RWPE2 (cell line): Measurements from ENCODE around the gene EFCAB14.

ENCODE experiments used
- ATAC-seq: fragments of 200-7000 bp; cut with Tn5 transposase; 3 replicates; pipeline ENCODE4 v1.9.1; 2021; ENCODE audit warnings: low read depth
- DNase-seq: peaks from one replicate; pipeline ENCODE4 v3.0.0-alpha.2; 2020; ENCODE audit warnings: low spot score
- H3K27ac ChIP-seq: fragments of 450-650 bp; 2 replicates; pipeline ENCODE4 v1.5.1; 2017; ENCODE audit warnings: mild to moderate bottlenecking; ENCODE audit not compliant: poor library complexity, severe bottlenecking
- H3K27me3 ChIP-seq: fragments of 250-450 bp; sonication (Bioruptor Pico); 2 replicates; pipeline ENCODE4 v1.5.1; 2021; ENCODE audit warnings: mild to moderate bottlenecking, moderate library complexity; ENCODE audit not compliant: insufficient read depth, poor library complexity, severe bottlenecking
- H3K36me3 ChIP-seq: fragments of 250-450 bp; sonication (Bioruptor Pico); 2 replicates; pipeline ENCODE4 v1.5.1; 2020; ENCODE audit warnings: low read depth, mild to moderate bottlenecking, moderate library complexity
- H3K4me1 ChIP-seq: fragments of 250-450 bp; sonication (Bioruptor Pico); 2 replicates; pipeline ENCODE4 v1.5.1; 2021; ENCODE audit warnings: mild to moderate bottlenecking, moderate library complexity; ENCODE audit not compliant: insufficient read depth, poor library complexity, severe bottlenecking
- H3K4me3 ChIP-seq: fragments of 250-450 bp; sonication (Bioruptor Pico); 2 replicates; pipeline ENCODE4 v1.5.1; 2021; ENCODE audit warnings: mild to moderate bottlenecking, moderate library complexity; ENCODE audit not compliant: severe bottlenecking
- H3K9me3 ChIP-seq: fragments of 250-450 bp; sonication (Bioruptor Pico); 2 replicates; pipeline ENCODE4 v1.5.1; 2021; ENCODE audit warnings: mild to moderate bottlenecking, moderate library complexity; ENCODE audit not compliant: severe bottlenecking
- TF ChIP-seq, protein P1 (sequence below): fragments of 450-650 bp; IDR thresholded peaks from one replicate; pipeline ENCODE4 v1.5.1; 2017; ENCODE audit warnings: mild to moderate bottlenecking, moderate library complexity; ENCODE audit not compliant: poor library complexity, severe bottlenecking

Gene EFCAB14

DNA sequence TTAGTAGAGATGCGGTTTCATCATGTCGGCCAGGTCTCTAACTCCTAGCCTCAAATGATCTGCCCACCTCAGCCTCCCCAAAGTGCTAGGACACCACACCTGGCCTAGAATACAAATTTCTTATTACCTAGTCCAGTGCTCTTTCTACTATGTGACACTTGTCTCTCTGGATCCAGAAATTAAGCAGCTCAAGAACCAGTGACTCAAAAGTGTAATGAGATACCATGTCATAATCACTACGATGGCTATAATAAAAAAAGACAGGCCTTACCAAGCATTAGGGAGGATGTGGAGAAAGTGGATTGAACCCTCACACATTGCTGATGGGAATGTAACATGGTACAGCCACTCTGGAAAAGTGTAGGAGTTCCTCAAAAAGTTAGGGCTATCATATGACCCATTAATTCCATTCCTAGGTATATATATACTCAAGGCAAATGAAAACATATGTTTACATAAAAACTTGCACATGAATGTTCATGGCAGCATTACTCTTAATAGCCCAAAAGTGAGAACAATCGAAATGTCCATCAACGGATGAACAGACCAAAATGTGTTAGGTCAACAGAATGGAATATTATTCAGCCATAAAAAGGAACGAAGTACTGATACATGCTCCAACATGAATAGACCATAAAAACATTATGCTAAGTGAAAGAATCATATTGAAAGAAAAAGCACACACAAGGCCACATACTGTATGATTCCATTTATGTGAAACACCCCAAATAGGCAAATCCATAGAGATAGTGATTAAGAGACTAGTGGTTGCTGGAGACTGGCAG lies 38.9 kb downstream of the EFCAB14 start:
- Histone ChIP-seq H3K4me1 (no peaks in the 10 kb centered on the region), H3K9me3 (no peaks in the 10 kb centered on the region), H3K36me3 (peaks cover 80% of the 10 kb centered on the region), H3K27ac (no peak overlapping the region), H3K4me3 (no peak overlapping the region), H3K27me3 (no peaks in the 10 kb centered on the region)
- ATAC-seq, result no peak
- TF ChIP-seq, protein P1, sequence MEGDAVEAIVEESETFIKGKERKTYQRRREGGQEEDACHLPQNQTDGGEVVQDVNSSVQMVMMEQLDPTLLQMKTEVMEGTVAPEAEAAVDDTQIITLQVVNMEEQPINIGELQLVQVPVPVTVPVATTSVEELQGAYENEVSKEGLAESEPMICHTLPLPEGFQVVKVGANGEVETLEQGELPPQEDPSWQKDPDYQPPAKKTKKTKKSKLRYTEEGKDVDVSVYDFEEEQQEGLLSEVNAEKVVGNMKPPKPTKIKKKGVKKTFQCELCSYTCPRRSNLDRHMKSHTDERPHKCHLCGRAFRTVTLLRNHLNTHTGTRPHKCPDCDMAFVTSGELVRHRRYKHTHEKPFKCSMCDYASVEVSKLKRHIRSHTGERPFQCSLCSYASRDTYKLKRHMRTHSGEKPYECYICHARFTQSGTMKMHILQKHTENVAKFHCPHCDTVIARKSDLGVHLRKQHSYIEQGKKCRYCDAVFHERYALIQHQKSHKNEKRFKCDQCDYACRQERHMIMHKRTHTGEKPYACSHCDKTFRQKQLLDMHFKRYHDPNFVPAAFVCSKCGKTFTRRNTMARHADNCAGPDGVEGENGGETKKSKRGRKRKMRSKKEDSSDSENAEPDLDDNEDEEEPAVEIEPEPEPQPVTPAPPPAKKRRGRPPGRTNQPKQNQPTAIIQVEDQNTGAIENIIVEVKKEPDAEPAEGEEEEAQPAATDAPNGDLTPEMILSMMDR, result no peak
- DNase-seq, result no peak

DNA sequence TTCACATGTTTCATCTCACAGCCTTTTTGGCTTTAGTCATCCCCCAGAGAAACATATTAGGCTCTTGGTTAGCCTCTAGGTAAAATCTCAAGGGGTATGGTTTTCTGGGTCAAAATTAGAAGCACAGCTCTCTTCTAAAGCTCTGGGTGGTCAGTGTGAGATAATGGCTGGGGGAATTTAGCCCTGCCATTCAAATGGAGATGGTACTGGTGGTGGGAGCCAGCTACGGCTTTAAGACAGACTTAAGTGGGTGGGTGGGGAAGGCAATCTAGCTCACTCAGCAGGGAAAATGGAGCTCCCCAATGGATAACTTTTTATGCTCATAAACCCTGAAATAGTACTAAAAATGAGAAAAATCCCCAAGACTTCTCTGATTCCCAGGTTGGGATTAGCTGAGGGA lies 41.6 kb downstream of the EFCAB14 start:
- H3K36me3 ChIP-seq, result peaks cover 54% of the 10 kb centered on the region
- ATAC-seq, result no peak

DNA sequence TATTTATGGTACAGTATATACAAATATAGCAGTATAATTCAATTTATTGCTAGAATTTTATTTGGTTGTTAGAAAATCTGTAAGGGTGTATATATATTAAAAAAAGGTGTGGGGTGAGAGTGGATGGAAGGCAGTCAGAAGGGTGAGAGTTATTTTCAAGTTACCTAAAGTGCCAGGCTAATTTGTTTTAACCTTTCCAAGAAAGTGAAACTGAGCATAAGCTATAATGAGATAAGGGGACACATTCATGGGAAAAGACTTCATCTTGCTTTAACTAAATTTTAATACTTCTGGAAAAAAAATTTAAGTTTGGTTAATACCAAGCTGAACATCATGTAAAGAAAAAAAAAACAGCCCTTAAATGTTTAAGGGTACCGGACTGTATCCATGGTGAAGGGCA lies 42.4 kb downstream of the EFCAB14 start:
- H3K27me3 ChIP-seq, result no peaks in the 10 kb centered on the region
- no peak overlapping the region for H3K4me3 ChIP-seq
- DNase-seq, result no peak
- no peak for ATAC-seq
- no peak overlapping the region for H3K27ac ChIP-seq
- TF ChIP-seq, protein P1, result no peak
- no peaks in the 10 kb centered on the region for H3K9me3 ChIP-seq
- peaks cover 49% of the 10 kb centered on the region for H3K36me3 ChIP-seq
- no peaks in the 10 kb centered on the region for H3K4me1 ChIP-seq

More for the DNA sequence above, 41.6 kb downstream of the EFCAB14 start:
- H3K4me1 ChIP-seq, result no peaks in the 10 kb centered on the region
- H3K27me3 ChIP-seq, result no peaks in the 10 kb centered on the region
- no peak overlapping the region for H3K27ac ChIP-seq
- no peaks in the 10 kb centered on the region for H3K9me3 ChIP-seq
- TF ChIP-seq, protein P1, result no peak
- H3K4me3 ChIP-seq, result no peak overlapping the region
- no peak for DNase-seq

DNA sequence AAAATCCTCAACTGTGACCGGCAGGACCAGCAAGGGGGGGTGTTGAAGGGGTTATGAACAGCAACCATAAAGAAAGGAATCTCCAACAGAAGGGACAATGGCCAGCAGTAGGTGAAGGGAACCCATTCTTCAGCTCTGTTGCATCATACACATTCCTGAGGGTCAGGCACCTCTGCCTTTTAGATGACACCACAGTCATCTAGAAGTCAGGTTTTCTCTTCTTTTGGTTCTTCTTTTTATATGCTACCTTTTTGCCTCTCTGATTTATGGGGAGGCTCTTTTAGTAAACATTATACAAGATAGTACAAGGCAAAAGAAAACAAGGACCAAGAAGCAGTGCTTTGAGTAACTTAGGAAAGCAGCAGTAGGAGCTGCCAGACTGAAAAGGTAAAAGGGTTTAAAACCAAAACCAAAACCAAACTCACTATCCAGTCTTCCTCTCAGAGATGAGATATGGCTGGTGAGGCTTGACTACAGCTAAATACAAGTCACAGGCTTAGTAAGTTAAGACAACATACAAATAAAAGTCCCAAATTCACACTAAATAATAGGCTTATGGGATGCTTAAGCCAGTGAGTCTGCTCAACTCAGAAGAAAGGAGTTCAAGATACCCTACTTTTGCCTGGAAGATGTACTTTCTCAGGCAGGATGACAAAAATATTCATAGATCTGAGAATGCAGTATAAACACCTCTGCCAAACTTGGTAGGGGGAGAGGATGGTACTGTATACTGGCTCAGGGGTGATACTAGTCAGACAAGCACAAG lies 43.2 kb downstream of the EFCAB14 start:
- DNase-seq, result no peak
- Histone ChIP-seq H3K9me3 (no peaks in the 10 kb centered on the region), H3K27ac (no peak overlapping the region), H3K4me3 (no peak overlapping the region), H3K4me1 (no peaks in the 10 kb centered on the region), H3K36me3 (peaks cover 43% of the 10 kb centered on the region), H3K27me3 (no peaks in the 10 kb centered on the region)
- no peak for ATAC-seq
- TF ChIP-seq, protein P1, result no peak
